Measurements from ENCODE around the gene RNF149. TPM values are rescaled to one million over a fixed set of nuclear protein-coding genes. Genes with fewer than 3 reads are reported as not detected.

The RNF149 gene
- total RNA-seq, 1 experiment from 2014 or later = 69.0 TPM

DNA sequence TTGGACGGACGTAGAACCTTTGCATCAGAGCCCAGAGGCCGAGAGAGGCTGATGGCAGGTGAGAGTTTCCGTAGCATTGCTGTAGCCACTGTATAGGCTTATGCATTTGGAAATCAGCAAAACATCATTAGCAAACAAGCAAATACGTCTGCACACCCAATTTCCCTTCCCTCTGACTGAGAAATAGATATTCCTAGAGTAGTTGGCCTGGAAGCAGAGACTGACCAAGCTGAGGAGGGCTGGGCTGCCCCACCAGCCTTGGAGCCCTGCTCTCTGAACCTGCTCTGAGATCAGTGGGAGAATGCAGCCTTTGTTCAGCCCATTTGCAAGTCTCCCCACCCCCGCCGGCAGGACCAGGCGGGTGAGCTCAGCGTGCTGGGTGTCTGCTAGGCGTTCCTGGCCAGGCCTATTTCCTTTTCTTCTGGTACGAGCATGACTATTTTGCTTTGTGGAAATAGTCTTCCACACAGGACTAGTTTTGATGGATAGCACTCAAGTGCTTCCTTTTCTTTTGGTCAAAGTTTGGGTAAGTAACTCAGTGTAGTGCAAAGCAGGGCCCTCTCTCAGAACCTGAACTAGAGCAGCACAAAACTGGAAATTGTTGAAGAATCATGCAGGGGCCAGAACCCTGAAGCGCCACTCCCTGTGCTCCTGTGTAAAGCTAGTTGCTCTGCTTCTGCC, 21.9 kb upstream of the RNF149 start:
- H3K27me3 Mint-ChIP-seq (ENCODE audit: unreplicated experiment) = no peaks in the 10 kb centered on the region
- intact Hi-C loops (cut with micrococcal nuclease; ENCODE audit: unreplicated experiment) = loop anchor here (1.0 kb wide), 1 partner anchor 24 kb away; no protein-coding TSS in a partner anchor
- no TSS peak for BruUV-seq (replicated peaks)
- TF ChIP-seq, protein P1, sequence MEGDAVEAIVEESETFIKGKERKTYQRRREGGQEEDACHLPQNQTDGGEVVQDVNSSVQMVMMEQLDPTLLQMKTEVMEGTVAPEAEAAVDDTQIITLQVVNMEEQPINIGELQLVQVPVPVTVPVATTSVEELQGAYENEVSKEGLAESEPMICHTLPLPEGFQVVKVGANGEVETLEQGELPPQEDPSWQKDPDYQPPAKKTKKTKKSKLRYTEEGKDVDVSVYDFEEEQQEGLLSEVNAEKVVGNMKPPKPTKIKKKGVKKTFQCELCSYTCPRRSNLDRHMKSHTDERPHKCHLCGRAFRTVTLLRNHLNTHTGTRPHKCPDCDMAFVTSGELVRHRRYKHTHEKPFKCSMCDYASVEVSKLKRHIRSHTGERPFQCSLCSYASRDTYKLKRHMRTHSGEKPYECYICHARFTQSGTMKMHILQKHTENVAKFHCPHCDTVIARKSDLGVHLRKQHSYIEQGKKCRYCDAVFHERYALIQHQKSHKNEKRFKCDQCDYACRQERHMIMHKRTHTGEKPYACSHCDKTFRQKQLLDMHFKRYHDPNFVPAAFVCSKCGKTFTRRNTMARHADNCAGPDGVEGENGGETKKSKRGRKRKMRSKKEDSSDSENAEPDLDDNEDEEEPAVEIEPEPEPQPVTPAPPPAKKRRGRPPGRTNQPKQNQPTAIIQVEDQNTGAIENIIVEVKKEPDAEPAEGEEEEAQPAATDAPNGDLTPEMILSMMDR (IDR thresholded peaks at IDR 0.05; ENCODE audit: unreplicated experiment) = no peak
- peak; percentile 83 for DNase-seq
- no peaks in the 10 kb centered on the region for H3K4me1 Mint-ChIP-seq (ENCODE audit: low read depth, unreplicated experiment)
- H3K4me3 Mint-ChIP-seq (ENCODE audit: low read depth, unreplicated experiment) = no peak overlapping the region
- no peaks in the 10 kb centered on the region for H3K36me3 Mint-ChIP-seq (ENCODE audit: insufficient read depth, unreplicated experiment)
- CTCF ChIA-PET = interaction anchor here (0.9 to 1.5 kb wide), 3 partner anchors 11 to 58 kb away, joined by 3 to 12 read pairs (median 4); partner anchors contain the start of gene RNF149
- H3K9me3 Mint-ChIP-seq (ENCODE audit: low read depth, unreplicated experiment) = no peaks in the 10 kb centered on the region
- H3K27ac Mint-ChIP-seq (ENCODE audit: unreplicated experiment) = peak overlapping the region; percentile 66

GRCh38 chr2:101329026-101329425, 20.5 kb upstream of the RNF149 start:
- intact Hi-C loops (cut with micrococcal nuclease; ENCODE audit: unreplicated experiment) = no loop called here
- H3K27me3 Mint-ChIP-seq (ENCODE audit: unreplicated experiment) = no peaks in the 10 kb centered on the region
- no peak overlapping the region for H3K27ac Mint-ChIP-seq (ENCODE audit: unreplicated experiment)
- no peaks in the 10 kb centered on the region for H3K9me3 Mint-ChIP-seq (ENCODE audit: low read depth, unreplicated experiment)
- no peak for DNase-seq
- H3K4me3 Mint-ChIP-seq (ENCODE audit: low read depth, unreplicated experiment) = no peak overlapping the region
- H3K36me3 Mint-ChIP-seq (ENCODE audit: insufficient read depth, unreplicated experiment) = no peaks in the 10 kb centered on the region
- no peaks in the 10 kb centered on the region for H3K4me1 Mint-ChIP-seq (ENCODE audit: low read depth, unreplicated experiment)
- CTCF ChIA-PET = interaction anchor here (0.5 to 1.8 kb wide), 3 partner anchors 20 to 111 kb away, joined by 3 to 4 read pairs (median 4); partner anchors contain the start of gene RNF149
- no TSS peak for BruUV-seq (replicated peaks)
- TF ChIP-seq, protein P1 (IDR thresholded peaks at IDR 0.05; ENCODE audit: unreplicated experiment) = no peak

DNA sequence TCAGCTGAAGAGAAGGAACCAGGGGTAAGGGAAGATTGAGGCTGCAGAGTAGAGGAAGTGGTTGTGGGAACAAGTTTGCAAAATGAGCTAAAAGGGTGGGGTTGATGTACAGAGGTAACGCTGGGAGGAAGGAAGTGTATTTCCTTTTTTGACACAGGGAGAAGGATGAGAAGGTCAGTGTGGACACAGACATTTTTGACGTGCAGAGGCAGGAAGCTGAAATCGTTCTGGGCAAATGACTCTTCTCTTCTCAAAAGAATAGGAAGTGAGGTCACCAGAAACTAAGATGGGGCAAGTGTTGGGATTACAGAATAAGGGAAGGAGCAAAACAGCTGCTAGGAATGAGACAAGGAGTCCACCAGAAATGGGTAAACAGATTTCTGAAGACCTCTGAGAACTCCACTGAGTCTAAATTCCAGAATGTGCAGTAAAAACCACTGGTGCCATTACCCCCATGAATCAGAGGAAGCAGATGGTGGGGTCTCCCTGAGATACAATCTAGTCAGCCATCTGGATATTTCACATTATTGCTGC, 20.0 kb upstream of the RNF149 start:
- TF ChIP-seq, protein P1 (IDR thresholded peaks at IDR 0.05; ENCODE audit: unreplicated experiment) = no peak
- no peaks in the 10 kb centered on the region for H3K9me3 Mint-ChIP-seq (ENCODE audit: low read depth, unreplicated experiment)
- no peaks in the 10 kb centered on the region for H3K36me3 Mint-ChIP-seq (ENCODE audit: insufficient read depth, unreplicated experiment)
- DNase-seq = no peak
- intact Hi-C loops (cut with micrococcal nuclease; ENCODE audit: unreplicated experiment) = no loop called here
- CTCF ChIA-PET = interaction anchor here (0.5 to 1.8 kb wide), 6 partner anchors 14 to 110 kb away, joined by 3 to 4 read pairs (median 4); partner anchors contain the start of gene RNF149
- no peaks in the 10 kb centered on the region for H3K27me3 Mint-ChIP-seq (ENCODE audit: unreplicated experiment)
- H3K4me1 Mint-ChIP-seq (ENCODE audit: low read depth, unreplicated experiment) = no peaks in the 10 kb centered on the region
- H3K4me3 Mint-ChIP-seq (ENCODE audit: low read depth, unreplicated experiment) = no peak overlapping the region
- H3K27ac Mint-ChIP-seq (ENCODE audit: unreplicated experiment) = no peak overlapping the region
- no TSS peak for BruUV-seq (replicated peaks)

- no peaks in the 10 kb centered on the region for H3K9me3 Mint-ChIP-seq (ENCODE audit: low read depth, unreplicated experiment)
- DNase-seq = peak; percentile 77
- H3K27ac Mint-ChIP-seq (ENCODE audit: unreplicated experiment) = no peak overlapping the region
- no peaks in the 10 kb centered on the region for H3K36me3 Mint-ChIP-seq (ENCODE audit: insufficient read depth, unreplicated experiment)
- intact Hi-C loops (cut with micrococcal nuclease; ENCODE audit: unreplicated experiment) = no loop called here
- H3K27me3 Mint-ChIP-seq (ENCODE audit: unreplicated experiment) = no peaks in the 10 kb centered on the region
- TF ChIP-seq, protein P1 (IDR thresholded peaks at IDR 0.05; ENCODE audit: unreplicated experiment) = no peak
- CTCF ChIA-PET = interaction anchor here (0.6 to 1.8 kb wide), 7 partner anchors 14 to 374 kb away, joined by 3 to 5 read pairs (median 3); partner anchors contain the start of gene RNF149
- no peaks in the 10 kb centered on the region for H3K4me1 Mint-ChIP-seq (ENCODE audit: low read depth, unreplicated experiment)
- no peak overlapping the region for H3K4me3 Mint-ChIP-seq (ENCODE audit: low read depth, unreplicated experiment)
- BruUV-seq (replicated peaks) = no TSS peak
These were observed 19.4 kb upstream of the RNF149 start for GRCh38 chr2:101327863-101328394.

Measured in Calu3 (cell line).